OCI-M2 (cell line): ENCODE results near the gene GINM1.

ENCODE experiments used
- DNase-seq: peaks from one replicate; lab custom pipeline; 2025; ENCODE audit not compliant: unreplicated experiment; lab: John Stamatoyannopoulos, UW

GINM1 gene, protein sequence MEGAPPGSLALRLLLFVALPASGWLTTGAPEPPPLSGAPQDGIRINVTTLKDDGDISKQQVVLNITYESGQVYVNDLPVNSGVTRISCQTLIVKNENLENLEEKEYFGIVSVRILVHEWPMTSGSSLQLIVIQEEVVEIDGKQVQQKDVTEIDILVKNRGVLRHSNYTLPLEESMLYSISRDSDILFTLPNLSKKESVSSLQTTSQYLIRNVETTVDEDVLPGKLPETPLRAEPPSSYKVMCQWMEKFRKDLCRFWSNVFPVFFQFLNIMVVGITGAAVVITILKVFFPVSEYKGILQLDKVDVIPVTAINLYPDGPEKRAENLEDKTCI

GRCh38 chr6:149565527-149566409 is at the start of gene GINM1:
Gene GINM1 (plus strand): TSS chr6:149566375. CDS start chr6:149566415, 40 bp downstream.
- peak; percentile 84 for DNase-seq

- DNase-seq: no peak
Observed at GRCh38 chr6:149529650-149530049, 36.5 kb upstream of the GINM1 start.

- no peak for DNase-seq
Observed at GRCh38 chr6:149534742-149535141, 31.4 kb upstream of the GINM1 start.

GRCh38 chr6:149541139-149541538 is 25.0 kb upstream of the GINM1 start:
- no peak for DNase-seq

DNA sequence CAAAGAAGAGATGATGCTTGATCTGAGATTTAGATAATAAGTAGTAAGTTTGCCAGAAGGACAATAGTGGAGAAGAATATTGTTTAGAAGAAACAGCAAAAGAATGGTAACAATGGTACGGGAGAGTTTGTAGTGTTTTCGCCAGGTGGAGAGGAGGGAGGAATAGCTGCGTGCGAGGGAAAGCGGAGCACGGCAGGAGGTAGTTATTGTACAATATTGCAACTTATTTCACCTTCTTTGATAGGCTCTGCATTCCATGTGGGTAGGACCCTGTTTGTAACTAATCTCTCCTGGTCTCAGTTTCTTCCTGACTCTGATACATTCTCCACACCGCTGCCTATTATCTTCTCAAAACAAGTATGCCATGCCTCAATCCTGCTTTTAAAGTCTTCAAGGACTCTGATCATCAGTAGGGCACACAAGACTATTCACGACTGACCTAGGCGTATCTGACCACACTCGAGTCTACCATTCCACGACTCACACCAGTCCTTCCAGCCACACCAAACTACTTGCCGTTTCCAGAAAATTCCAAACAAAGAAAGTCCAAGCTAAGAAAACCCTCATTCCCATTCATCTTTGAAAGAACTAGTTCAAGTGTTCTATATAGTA is 21.4 kb upstream of the GINM1 start:
- DNase-seq: no peak

DNA sequence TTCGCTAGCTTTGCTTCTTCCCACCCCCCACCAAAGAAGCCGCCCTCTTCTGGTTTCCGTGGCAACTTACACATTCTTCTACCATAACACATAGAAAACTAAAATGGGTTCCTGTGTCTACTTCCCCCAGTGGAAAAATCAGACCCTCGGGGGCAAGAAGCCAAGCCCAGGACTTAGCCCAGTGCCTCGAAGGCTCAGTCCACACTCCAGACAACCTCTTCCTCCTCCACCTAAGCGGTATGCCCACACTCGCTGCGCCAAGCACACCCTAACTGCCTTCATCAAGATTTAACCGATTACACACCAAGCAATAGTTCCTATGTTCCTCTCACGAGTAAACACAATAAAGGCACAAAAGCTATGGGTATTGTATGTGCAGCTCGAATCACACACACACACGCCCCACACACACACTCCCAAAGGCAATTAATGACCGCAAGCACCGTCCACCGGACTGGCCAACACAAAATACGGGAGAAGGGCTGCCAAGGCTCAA is 20.9 kb upstream of the GINM1 start:
- DNase-seq: no peak

DNA sequence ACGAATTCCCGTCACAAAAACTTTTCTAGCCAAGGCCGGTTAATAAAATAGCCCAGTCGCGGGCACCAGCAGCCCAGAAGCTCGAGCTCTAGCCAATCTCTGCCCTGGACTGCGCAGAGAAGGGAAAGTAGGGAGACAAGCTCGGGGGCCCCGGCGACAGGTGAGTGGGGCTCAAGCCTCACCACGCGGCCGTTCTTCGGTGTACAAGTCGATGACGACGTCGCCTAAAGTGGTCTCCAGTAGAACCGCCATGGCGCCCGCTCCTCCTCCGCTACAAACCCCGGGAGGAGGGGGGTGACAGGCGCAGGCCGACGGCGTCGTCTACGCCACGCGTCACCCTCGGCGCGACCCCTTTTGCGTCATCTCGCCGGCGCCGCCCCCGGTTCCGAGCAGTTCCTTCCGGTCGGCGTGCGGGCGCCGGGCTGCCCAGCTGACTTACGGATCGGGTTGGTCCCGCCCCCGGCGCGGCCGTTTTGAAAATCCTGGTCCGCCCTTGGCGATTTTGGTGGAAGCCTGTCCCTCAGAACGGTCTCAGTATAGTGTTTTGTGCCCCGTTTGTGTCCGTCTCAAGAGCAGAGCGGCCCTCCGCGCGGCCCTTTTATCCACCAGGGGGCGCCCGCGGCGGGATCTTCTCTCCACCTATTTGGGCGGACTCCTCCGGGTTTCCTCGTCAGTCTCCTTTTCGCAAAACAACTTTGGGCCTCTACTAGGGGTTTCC is 20.3 kb upstream of the GINM1 start, which contains the start of gene PPIL4:
TSS of gene PPIL4 (minus strand) at position 290 of the 718 bp plus-strand sequence. CDS start at position 252, 38 bp downstream.
- DNase-seq: peak; percentile 89

DNA sequence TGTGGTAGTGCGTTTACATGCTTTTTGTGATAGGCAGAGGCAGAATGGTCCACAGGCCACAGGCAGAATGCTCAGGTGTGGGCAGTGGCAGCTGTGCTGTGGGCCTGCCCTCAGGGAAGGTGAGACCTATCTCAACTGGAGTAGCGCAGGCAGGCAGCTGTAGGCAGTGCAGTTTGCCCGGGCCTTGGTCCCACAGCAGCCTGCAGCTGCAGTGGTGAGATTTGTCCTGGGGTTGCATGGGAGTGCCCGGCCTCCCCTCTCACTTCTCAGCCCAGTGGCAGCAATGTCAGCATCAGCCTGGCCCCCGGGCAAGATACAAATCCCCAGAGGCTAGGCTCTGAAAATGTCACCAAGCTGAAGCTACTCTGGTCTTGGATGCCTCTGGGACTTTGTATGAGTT is 14.3 kb upstream of the GINM1 start:
- no peak for DNase-seq

- DNase-seq: no peak
Observed at GRCh38 chr6:149558029-149558428, 8.1 kb upstream of the GINM1 start.

DNA sequence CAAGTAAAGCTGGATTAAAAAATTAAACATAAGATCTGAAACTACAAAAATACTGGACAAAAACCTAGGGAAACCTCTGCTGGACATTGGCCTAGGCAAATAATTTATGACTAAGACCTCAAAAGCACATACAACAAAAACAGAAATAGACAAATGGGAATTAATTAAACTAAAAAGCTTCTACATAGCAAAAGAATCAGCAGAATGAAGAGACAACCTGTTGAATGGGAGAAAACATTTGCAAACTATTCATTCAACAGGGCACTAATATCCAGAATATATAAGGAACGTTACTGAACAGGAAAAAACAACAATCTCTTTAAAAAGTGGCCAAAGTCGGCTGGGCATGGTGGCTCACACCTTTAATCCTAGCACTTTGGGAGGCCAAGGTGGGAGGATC is 6.8 kb upstream of the GINM1 start:
- no peak for DNase-seq

- no peak for DNase-seq
Observed at GRCh38 chr6:149560736-149561135, 5.4 kb upstream of the GINM1 start.

GRCh38 chr6:149563203-149563927 is 2.8 kb upstream of the GINM1 start:
- DNase-seq: no peak

GRCh38 chr6:149563928-149564325 is 2.2 kb upstream of the GINM1 start:
- no peak for DNase-seq

GRCh38 chr6:149566410-149567193 is 427 bp downstream of the GINM1 start:
- no peak for DNase-seq

DNA sequence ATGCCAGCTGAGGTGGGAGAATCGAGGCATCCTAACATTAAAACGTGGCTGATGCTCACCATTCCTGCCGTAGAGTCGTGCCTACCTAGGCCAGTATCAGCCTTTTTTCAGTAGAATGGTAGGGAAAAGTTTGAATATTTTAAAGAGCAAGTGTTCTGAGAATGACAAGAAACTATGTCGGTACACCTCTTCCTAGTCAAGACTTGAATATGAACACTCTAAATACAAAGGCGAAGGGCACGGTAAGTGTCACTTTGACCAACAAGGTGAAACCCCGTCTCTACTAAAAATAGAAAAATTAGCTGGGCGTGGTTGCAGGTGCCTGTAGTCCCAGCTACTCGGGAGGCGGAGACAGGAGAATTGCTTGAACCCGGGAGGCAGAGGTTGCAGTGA is 1.0 kb downstream of the GINM1 start:
- no peak for DNase-seq

DNA sequence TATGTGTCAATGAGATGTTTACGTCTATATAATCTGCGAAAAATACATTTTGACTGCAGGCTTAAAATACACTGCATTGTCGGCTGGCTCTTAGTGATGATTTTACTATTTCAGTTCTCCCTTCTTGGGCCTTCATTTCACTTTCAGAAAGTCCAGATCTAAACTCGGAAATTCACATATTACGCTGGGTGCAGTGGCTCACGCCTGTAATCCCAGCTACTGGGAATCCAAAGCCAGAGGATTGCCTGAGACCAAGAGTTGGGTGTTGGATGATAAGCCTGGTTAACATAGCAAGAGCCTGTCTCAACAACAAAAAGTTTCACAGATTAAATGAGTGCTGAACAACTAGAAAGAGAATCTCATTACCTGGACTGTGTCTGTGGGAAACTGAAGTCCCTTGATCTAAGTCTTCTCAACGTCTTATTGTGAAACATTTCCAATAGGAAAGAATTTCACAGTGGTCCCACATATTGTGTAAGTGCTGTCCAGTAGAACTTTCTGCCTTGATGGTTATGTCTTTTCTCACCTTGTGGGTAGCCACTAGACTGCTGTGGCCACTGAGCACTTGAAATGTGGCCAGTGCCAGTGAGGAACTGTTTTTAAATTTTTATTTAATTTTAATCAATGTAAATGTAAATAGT is 1.9 kb downstream of the GINM1 start:
- no peak for DNase-seq

- DNase-seq: no peak
Observed at GRCh38 chr6:149580880-149581279, 14.7 kb downstream of the GINM1 start.

GRCh38 chr6:149581349-149581748 is 15.2 kb downstream of the GINM1 start:
- DNase-seq: no peak

- no peak for DNase-seq
Observed at GRCh38 chr6:149586149-149586548, 20.0 kb downstream of the GINM1 start.
